ENCODE results near the gene PRTFDC1. TPM values are rescaled to one million over a fixed set of nuclear protein-coding genes. Genes with fewer than 3 reads are reported as not detected.

PRTFDC1 gene, protein sequence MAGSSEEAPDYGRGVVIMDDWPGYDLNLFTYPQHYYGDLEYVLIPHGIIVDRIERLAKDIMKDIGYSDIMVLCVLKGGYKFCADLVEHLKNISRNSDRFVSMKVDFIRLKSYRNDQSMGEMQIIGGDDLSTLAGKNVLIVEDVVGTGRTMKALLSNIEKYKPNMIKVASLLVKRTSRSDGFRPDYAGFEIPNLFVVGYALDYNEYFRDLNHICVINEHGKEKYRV
- 7.0 and 8.8 TPM in 2 replicates for total RNA-seq

DNA sequence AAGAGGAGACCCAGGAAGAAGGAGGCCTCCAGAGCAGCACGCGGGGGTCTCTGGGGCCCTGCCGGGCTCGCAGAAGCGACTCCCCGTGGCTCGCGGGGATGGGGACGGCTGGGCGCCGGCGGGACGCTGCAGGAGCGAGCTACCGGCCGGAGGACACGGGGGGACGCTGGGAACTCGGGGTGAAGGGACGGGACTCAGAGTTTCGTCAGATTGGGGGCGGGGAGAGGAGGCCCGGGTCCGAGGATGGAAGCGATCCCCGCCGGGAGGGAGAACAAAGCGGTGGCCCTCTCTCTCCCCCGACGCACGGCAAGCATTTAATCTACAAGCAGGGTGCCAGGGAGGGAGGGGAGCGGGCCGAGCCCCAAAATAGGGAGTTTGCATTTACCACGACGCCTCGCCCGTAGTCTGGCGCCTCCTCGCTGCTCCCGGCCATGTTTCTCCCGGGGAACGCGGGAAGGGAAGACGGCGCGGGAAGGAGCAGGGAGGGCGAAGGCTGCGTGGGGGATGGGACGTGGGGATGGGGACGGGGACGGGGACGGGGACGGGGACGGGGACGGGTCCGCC lies at the start of gene PRTFDC1:
Gene PRTFDC1, minus strand, starts transcription at position 464 of the 564 bp plus-strand sequence. Its CDS starts 31 bp downstream, at position 433.

Small RNAs within 50 kb of the gene (small RNA-seq; reads per million reads assigned to genes)
- gene AL512598.1, result 0.27 reads per million, percentile 5 among the genes with 10 or more reads in this experiment
- gene RN7SKP241, result not detected

Other genes with a start within 250 kb of the PRTFDC1 start
- 110 and 166 TPM in 2 replicates for gene ARHGAP21, start 228.7 kb downstream of the PRTFDC1 start, total RNA-seq
- gene ENKUR, start 63.6 kb upstream of the PRTFDC1 start, total RNA-seq, result not detected in 2 replicates
- gene THNSL1, start 64.0 kb upstream of the PRTFDC1 start, total RNA-seq, result 2.6 and 4.5 TPM in 2 replicates
- 0.20 and 0.37 TPM in 2 replicates for gene GPR158, start 222.4 kb upstream of the PRTFDC1 start, total RNA-seq

Measured in subcutaneous preadipocyte (primary cell).